Esophagus muscularis mucosa (tissue), 4 donors: ENCODE measurements around the gene ARR3.

Experiments
- EP300 ChIP-seq: sonication (generic); formaldehyde crosslinking; IDR thresholded peaks from one replicate; pipeline ENCODE4 v1.6.1; 2017; ENCODE audit warnings: antibody characterized with exemption
- POLR2A ChIP-seq: fragments of 450-650 bp; IDR thresholded peaks from one replicate; pipeline ENCODE4 v1.6.1; 2017; ENCODE audit warnings: antibody characterized with exemption, moderate library complexity, mild to moderate bottlenecking, low read depth
- TF ChIP-seq, protein P1 (sequence below), 3 experiments: fragments of 200-600 bp in 2 of 3; fragments of 450-650 bp in 1 of 3; sonication (generic) in 2 of 3; IDR thresholded peaks; one replicate each; pipeline ENCODE4 v1.5.1; 2017 to 2019; ENCODE audit warnings: antibody characterized with exemption in 3 of 3, mild to moderate bottlenecking in 2 of 3, moderate library complexity in 1 of 3

DNA sequence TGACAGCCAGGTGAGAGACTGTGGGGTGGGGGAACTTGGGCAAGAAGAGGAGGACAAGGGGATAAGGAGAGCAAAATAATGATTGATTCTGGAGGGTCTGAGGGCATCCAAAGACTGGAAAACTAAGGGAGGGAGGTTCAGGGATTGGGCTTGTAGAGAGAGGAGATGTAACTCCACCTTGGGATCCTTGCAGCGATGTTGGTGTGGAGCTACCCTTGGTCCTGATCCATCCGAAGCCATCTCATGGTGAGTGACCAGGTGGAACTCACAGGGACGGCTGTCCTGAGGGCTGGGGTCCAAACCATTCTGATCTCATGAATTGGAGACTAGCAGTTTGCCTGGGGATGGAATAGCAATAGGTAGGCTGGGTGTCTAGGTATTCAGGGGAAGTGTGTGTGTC lies 12.4 kb downstream of the ARR3 start:
- TF ChIP-seq POLR2A: no peak
- TF ChIP-seq, protein P1, sequence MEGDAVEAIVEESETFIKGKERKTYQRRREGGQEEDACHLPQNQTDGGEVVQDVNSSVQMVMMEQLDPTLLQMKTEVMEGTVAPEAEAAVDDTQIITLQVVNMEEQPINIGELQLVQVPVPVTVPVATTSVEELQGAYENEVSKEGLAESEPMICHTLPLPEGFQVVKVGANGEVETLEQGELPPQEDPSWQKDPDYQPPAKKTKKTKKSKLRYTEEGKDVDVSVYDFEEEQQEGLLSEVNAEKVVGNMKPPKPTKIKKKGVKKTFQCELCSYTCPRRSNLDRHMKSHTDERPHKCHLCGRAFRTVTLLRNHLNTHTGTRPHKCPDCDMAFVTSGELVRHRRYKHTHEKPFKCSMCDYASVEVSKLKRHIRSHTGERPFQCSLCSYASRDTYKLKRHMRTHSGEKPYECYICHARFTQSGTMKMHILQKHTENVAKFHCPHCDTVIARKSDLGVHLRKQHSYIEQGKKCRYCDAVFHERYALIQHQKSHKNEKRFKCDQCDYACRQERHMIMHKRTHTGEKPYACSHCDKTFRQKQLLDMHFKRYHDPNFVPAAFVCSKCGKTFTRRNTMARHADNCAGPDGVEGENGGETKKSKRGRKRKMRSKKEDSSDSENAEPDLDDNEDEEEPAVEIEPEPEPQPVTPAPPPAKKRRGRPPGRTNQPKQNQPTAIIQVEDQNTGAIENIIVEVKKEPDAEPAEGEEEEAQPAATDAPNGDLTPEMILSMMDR (IDR thresholded peaks at IDR 0.05): no peak
- no peak for TF ChIP-seq EP300
